SK-N-SH (cell line): ENCODE measurements around the gene CKS1B.

Source experiments
- ELF1 ChIP-seq: IDR thresholded peaks from 2 replicates; pipeline ENCODE4 v1.4.0; 2012
- GABPA ChIP-seq: IDR thresholded peaks from 2 replicates; pipeline ENCODE4 v1.4.0; 2012; ENCODE audit warnings: low read depth, mild to moderate bottlenecking
- POLR2AphosphoS5 ChIP-seq: IDR thresholded peaks from 2 replicates; pipeline ENCODE4 v1.6.1; 2012; ENCODE audit warnings: low read depth, low read length
- RFX5 ChIP-seq: IDR thresholded peaks from 2 replicates; pipeline ENCODE4 v1.6.1; 2012; ENCODE audit warnings: mild to moderate bottlenecking, improper control_type of control experiment, low read length

- TF ChIP-seq RFX5 (no peak), ELF1 (no peak), GABPA (no peak), POLR2AphosphoS5 (no peak)
These were observed 49.8 kb downstream of the CKS1B start for GRCh38 chr1:155024315-155024714.
